GM21390 (cell line): ENCODE data around the gene TLR3.

ENCODE experiments used
- ATAC-seq: cut with Tn5 transposase; IDR thresholded peaks from one replicate; pipeline ENCODE4 v1.9.1; 2021; ENCODE audit not compliant: unreplicated experiment

TLR3 gene

DNA sequence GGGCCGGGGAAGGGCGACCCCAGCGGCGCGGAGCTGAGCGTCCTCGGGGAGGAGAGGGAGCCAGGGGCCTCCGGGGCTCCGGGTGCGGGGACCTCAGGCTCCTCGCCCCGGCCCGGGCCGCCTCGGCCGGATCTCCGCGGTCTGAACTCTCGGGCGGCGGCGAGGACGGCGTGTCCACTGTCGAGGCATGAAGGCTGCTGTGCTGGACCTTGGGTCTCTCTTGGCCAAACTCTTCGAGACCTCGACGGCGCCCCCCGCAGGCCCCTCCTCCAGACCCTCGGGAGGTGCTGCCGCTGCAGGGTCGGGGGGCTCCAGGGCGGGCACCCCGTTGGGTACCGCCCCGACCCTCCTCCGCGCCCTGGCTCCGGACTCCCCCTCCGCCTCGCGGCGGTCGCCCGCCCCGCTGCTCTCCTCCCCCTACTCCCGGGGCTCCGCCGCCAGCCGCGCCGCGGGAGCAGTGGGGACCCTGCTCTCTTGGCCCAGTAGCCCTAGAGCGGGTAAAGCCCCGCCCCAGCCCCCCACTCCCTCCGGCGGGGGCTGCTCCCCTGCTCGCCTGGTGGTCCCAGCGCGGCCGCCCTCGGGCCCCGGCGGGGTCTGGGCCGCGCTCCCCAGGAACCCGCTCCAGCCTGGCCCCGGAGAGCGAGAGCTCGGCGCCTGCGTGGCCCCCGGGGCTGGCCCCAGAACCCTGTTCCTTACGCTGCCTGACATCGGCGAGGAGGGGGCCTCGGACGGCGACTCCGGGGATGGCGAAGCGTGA is 36.1 kb downstream of the TLR3 start:
- peak; percentile 38 for ATAC-seq

- no peak for ATAC-seq
These were observed 36.8 kb downstream of the TLR3 start for GRCh38 chr4:186105647-186106321.

DNA sequence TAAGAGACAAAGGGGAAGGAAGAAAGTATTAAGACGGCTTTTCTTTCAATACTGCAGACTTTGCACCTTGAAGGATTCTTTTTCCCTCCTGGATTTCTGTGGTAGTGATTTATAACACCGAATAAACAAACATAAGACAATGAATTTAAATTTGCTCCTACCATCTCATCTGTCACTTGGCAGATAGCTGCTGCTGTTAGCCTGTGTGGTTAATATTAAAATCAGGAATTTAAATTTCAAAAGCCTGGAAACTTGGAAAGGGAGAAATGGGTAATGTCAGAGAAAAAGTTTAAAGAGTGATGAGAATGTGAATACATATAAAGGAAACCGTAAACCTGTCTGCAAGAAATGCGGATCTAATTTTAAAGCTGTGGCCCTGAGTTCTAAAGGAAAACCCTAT is 39.0 kb downstream of the TLR3 start:
- no peak for ATAC-seq

- ATAC-seq, result no peak
These were observed 39.4 kb downstream of the TLR3 start for GRCh38 chr4:186108391-186108790.

- no peak for ATAC-seq
These were observed 40.3 kb downstream of the TLR3 start for GRCh38 chr4:186109245-186109644.

- no peak for ATAC-seq
These were observed 47.7 kb downstream of the TLR3 start for GRCh38 chr4:186116697-186117096.

- no peak for ATAC-seq
These were observed 49.6 kb downstream of the TLR3 start for GRCh38 chr4:186118582-186118981.

DNA sequence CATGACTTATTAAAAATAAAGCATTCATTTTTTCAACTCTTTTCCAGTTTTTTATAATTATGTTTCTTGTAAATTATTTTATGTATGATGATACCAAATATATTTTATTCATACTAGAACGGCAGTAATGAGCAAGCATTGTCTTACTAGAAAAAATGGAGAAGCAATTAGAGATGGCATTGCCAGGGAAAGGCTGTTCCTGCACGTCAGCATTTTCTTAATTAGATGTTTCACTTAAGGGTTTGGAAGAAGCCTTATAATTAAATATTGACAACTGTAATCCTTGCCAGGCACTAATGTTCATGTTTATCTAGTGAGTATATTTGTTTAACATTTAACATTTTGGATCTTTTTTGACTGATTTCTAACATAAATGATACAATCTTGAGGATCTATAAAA is 52.1 kb downstream of the TLR3 start:
- no peak for ATAC-seq

- ATAC-seq, result no peak
These were observed 59.9 kb downstream of the TLR3 start for GRCh38 chr4:186128842-186129241.

DNA sequence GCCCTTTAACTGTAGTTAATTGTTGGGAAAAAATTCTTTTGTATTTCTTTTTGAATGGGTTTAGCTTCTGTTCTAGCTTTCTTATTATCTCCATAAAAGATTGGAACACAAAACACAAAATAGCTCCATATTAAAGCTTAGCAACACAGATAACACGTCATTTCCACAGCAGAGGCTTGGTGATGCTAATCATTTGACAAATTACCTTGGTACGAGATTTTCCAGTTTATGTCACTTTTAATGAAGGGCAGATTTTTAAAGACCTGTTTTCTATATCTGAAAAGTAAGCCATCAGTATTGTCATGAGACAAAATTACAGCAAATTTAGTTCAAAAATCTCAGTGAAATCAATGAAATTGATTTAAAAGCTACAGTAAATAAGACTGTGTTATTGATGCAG is 63.0 kb downstream of the TLR3 start:
- no peak for ATAC-seq

- no peak for ATAC-seq
These were observed 63.8 kb downstream of the TLR3 start for GRCh38 chr4:186132577-186133242.

- ATAC-seq, result peak; percentile 99
These were observed 65.3 kb downstream of the TLR3 start for GRCh38 chr4:186134257-186134656.

DNA sequence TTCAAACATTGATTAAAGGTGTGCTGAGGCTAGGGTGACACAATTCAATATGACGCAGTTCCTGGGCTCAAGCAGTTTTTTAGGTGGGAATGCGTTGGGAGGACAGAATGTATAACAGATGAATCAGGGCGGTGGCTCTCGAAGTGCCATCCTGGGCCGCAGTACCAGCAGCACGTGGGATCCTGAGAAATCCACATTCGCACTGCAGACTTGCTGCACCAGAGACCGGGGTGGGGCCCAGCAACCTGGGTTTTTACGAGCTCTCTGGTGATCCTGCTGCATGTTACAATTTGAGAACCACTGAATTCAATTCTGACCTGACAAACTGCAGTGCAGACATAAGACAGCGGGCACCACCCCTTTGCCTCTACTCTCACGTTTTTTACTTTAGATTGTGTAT is 65.9 kb downstream of the TLR3 start:
- no peak for ATAC-seq

DNA sequence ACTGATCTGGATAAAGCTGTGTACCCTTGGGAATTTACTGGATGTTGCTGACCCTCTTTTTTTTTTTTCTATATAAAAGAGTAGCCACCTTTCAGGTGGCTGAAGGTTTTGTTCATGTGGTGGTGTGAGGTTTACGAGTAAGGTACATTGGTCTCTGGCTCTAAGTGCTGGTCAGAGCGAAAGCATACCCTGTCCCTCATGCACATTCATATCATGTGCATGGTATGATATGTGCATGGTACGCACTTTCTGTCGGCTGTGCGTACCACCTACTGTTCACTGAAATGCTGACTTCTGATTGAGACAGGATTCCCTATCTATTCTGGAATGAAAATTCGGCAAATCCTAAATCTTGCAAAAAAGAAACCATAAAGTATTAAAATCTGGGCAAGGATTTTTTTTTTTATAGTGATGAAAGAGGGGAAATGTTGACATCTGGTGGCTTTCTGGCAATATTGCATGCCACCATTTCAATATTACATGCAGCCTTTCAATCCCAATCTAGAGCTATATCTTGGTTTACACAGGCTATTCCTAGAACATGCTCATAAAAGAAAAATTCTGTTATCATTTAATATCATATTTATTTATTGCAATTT is 68.3 kb downstream of the TLR3 start:
- ATAC-seq, result peak; percentile 36
